IPS-18a (cell line): Measurements from ENCODE around the gene OBSCN.

ENCODE experiments used
- H3K27ac ChIP-seq: one replicate; pipeline ENCODE4 v1.5.1; 2013; ENCODE audit warnings: low read length
- H3K27me3 ChIP-seq: one replicate; pipeline ENCODE4 v1.6.1; 2013; ENCODE audit warnings: mild to moderate bottlenecking, low read length; ENCODE audit not compliant: control insufficient read depth, insufficient read depth
- H3K36me3 ChIP-seq: one replicate; pipeline ENCODE4 v1.6.1; 2013; ENCODE audit warnings: low read depth, low read length; ENCODE audit not compliant: control insufficient read depth
- H3K4me1 ChIP-seq: one replicate; pipeline ENCODE4 v1.6.1; 2013; ENCODE audit warnings: low read depth, low read length; ENCODE audit not compliant: control insufficient read depth
- H3K4me3 ChIP-seq: one replicate; pipeline ENCODE4 v1.5.1; 2013; ENCODE audit warnings: low read length
- H3K9ac ChIP-seq: one replicate; pipeline ENCODE4 v1.6.1; 2013; ENCODE audit warnings: mild to moderate bottlenecking, low read length, moderate library complexity
- H3K9me3 ChIP-seq: one replicate; pipeline ENCODE4 v1.6.1; 2013; ENCODE audit warnings: low read depth, low read length; ENCODE audit not compliant: control insufficient read depth

OBSCN gene

GRCh38 chr1:228198977-228199590 is 8.8 kb upstream of the OBSCN start:
- no peak overlapping the region for H3K27ac ChIP-seq
- H3K4me1 ChIP-seq: no peaks in the 10 kb centered on the region
- peaks cover 11% of the 10 kb centered on the region for H3K9me3 ChIP-seq
- H3K27me3 ChIP-seq: peaks cover 13% of the 10 kb centered on the region
- H3K9ac ChIP-seq: no peak overlapping the region
- no peak overlapping the region for H3K4me3 ChIP-seq
- H3K36me3 ChIP-seq: no peaks in the 10 kb centered on the region

DNA sequence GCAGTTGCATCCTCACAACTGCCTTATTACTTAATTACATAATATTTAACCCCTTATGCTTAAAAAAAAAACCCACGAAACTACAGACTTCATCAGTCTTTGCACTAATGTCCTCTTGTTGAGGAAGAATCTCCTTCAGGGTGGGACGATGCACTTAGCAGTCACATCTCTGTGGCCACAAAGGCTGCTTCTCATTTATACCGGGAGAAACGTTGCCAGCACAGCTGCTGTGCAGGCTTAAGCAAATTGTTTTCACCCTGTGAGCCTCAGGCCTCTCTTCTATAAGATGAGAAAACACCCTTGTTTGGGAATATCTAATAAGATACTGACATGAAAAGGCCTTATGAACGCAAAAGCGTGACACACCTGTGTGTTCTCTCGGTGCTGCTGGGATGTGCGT is 2.9 kb upstream of the OBSCN start:
- H3K4me3 ChIP-seq: no peak overlapping the region
- no peak overlapping the region for H3K27ac ChIP-seq
- H3K27me3 ChIP-seq: peaks cover 25% of the 10 kb centered on the region
- H3K9me3 ChIP-seq: no peaks in the 10 kb centered on the region
- no peaks in the 10 kb centered on the region for H3K36me3 ChIP-seq
- peaks cover 7% of the 10 kb centered on the region for H3K4me1 ChIP-seq
- H3K9ac ChIP-seq: no peak overlapping the region

- Histone ChIP-seq H3K36me3 (no peaks in the 10 kb centered on the region), H3K4me1 (peaks cover 7% of the 10 kb centered on the region), H3K9ac (no peak overlapping the region), H3K9me3 (no peaks in the 10 kb centered on the region), H3K4me3 (no peak overlapping the region), H3K27me3 (peaks cover 25% of the 10 kb centered on the region), H3K27ac (no peak overlapping the region)
Observed at GRCh38 chr1:228205526-228206436, 2.1 kb upstream of the OBSCN start.

- H3K36me3 ChIP-seq: no peaks in the 10 kb centered on the region
- H3K27me3 ChIP-seq: peaks cover 25% of the 10 kb centered on the region
- peaks cover 7% of the 10 kb centered on the region for H3K4me1 ChIP-seq
- no peak overlapping the region for H3K4me3 ChIP-seq
- H3K9me3 ChIP-seq: no peaks in the 10 kb centered on the region
- H3K9ac ChIP-seq: no peak overlapping the region
- no peak overlapping the region for H3K27ac ChIP-seq
Observed at GRCh38 chr1:228206582-228207351, 1.1 kb upstream of the OBSCN start.

- no peak overlapping the region for H3K27ac ChIP-seq
Observed at GRCh38 chr1:228207381-228207810, 448 bp upstream of the OBSCN start.

GRCh38 chr1:228208831-228209551 is 1.1 kb downstream of the OBSCN start:
- Histone ChIP-seq H3K4me1 (peaks cover 7% of the 10 kb centered on the region), H3K27ac (no peak overlapping the region), H3K27me3 (peaks cover 12% of the 10 kb centered on the region), H3K9me3 (no peaks in the 10 kb centered on the region), H3K9ac (no peak overlapping the region), H3K36me3 (no peaks in the 10 kb centered on the region), H3K4me3 (no peak overlapping the region)

More at GRCh38 chr1:228207381-228207810, 448 bp upstream of the OBSCN start:
- Histone ChIP-seq H3K36me3 (no peaks in the 10 kb centered on the region), H3K9ac (no peak overlapping the region), H3K4me3 (no peak overlapping the region), H3K9me3 (no peaks in the 10 kb centered on the region), H3K4me1 (peaks cover 7% of the 10 kb centered on the region), H3K27me3 (peaks cover 25% of the 10 kb centered on the region)

DNA sequence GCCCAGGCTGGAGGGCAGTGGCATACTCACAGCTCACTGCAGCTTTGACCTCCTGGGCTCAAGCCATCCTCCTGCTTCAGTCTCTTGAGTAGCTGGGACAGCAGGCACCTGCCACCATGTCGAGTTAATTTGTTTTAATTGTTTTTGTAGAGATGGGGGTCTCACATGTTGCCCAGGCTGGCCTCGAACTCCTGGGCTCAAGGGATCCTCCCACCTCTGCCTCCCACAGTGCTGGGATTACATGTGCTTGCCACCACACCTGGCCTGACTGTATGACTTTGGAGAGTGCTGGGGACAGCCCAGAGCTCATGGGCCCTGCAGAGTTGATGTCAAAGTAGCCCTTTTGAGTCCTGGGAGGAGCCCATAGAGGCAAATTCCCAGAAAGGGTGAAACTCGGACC is 1.8 kb downstream of the OBSCN start:
- Histone ChIP-seq H3K36me3 (no peaks in the 10 kb centered on the region), H3K4me3 (no peak overlapping the region), H3K27me3 (peaks cover 7% of the 10 kb centered on the region), H3K9me3 (no peaks in the 10 kb centered on the region), H3K9ac (no peak overlapping the region), H3K4me1 (peaks cover 7% of the 10 kb centered on the region), H3K27ac (no peak overlapping the region)

- Histone ChIP-seq H3K9me3 (no peaks in the 10 kb centered on the region), H3K4me3 (no peak overlapping the region), H3K9ac (no peak overlapping the region), H3K4me1 (peaks cover 7% of the 10 kb centered on the region), H3K27ac (no peak overlapping the region), H3K36me3 (no peaks in the 10 kb centered on the region), H3K27me3 (peaks cover 2% of the 10 kb centered on the region)
Observed at GRCh38 chr1:228210076-228210651, 2.3 kb downstream of the OBSCN start.

DNA sequence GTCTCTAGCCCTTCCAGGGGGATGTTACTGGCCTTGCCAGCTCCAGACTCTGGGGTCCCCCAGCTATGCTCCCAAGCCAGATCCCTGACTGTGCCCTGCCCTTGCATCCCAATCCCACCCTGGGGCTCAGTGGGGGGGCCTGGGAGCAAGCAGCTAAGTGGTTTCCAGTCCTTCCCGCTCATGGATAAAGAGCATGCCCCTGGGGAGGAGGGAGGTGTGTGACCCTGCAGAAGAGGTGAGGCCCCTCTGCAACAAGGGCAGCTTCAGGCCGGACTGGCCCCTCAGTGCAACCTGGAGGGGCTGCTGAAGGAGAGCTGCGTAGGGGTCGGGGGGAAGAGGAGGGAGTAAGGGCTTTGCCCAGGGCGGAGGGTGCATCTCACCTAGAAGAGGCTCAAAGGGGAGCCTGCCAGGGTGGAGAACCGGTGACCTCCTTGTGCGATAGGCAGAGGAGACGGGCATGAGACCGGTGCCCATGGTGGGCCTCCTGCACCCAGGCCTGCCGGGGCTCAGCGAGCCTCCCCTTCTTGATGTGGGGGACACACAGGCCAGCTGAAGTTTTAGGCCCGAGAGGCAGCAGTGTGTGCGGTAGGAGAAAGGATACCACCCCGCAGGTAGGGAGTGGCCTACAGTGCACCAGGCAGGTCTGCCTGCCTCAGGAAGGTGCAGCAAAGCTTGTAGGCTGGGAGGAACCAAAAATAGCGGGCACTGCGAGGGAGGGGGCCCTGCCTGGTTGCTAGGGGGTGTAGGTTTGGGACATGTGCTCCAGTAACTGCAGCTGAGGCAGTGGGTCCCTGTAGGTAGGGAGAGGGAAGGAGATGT is 3.1 kb downstream of the OBSCN start:
- Histone ChIP-seq H3K9ac (no peak overlapping the region), H3K4me3 (no peak overlapping the region), H3K4me1 (peaks cover 5% of the 10 kb centered on the region), H3K27ac (no peak overlapping the region), H3K27me3 (no peaks in the 10 kb centered on the region), H3K9me3 (no peaks in the 10 kb centered on the region), H3K36me3 (peaks cover under 1% of the 10 kb centered on the region)
